CD4-positive, alpha-beta memory T cell (primary cell): ENCODE results near the gene FAM217B. TPM values are rescaled to one million over a fixed set of nuclear protein-coding genes. Genes with fewer than 3 reads are reported as not detected.
A peak's percentile ranks its signal among the peaks of the same experiment; 100 is the strongest.

Source experiments
- CTCF ChIA-PET: fragments of 350-600 bp; sonication (Branson Sonifier 250); formaldehyde crosslinking; loops from one replicate; lab custom pipeline; 2021; ENCODE audit warnings: inconsistent platforms; ENCODE audit not compliant: partially characterized antibody; lab: Charles Lee
- POLR2A ChIA-PET: fragments of 350-600 bp; sonication (Branson Sonifier 250); formaldehyde crosslinking; loops from one replicate; lab custom pipeline; 2021; ENCODE audit not compliant: partially characterized antibody; lab: Charles Lee
- DNase-seq, 5 donors: peaks; one replicate each; pipeline versions ENCODE4 v3.0.0 to v3.0.0-alpha.2; 2020 to 2022; ENCODE audit warnings: mixed read lengths in 1 of 5
- H3K27ac ChIP-seq: one replicate; pipeline ENCODE4 v1.7.0; 2013; ENCODE audit warnings: low read depth, low read length
- H3K27me3 ChIP-seq: 2 replicates; pipeline ENCODE4 v1.7.0; 2013; ENCODE audit warnings: mild to moderate bottlenecking, low read length, moderate library complexity; ENCODE audit not compliant: insufficient read depth
- H3K36me3 ChIP-seq: 2 replicates; pipeline ENCODE4 v1.7.0; 2013; ENCODE audit warnings: mild to moderate bottlenecking, low read length, moderate library complexity; ENCODE audit not compliant: insufficient read depth
- H3K4me1 ChIP-seq: 2 replicates; pipeline ENCODE4 v1.7.0; 2013; ENCODE audit warnings: mild to moderate bottlenecking, low read length, moderate library complexity; ENCODE audit not compliant: insufficient read depth
- H3K4me3 ChIP-seq, 2 donors: one replicate each; pipeline ENCODE4 v1.7.0; 2013; ENCODE audit warnings: low read length in 2 of 2, mild to moderate bottlenecking in 1 of 2
- H3K9me3 ChIP-seq, 2 donors: one replicate each; pipeline ENCODE4 v1.7.0; 2013; ENCODE audit warnings: low read length in 2 of 2, control low read depth in 1 of 2; ENCODE audit not compliant: control insufficient read depth in 1 of 2
- H3K27ac Mint-ChIP-seq, 7 donors: one replicate each; pipeline ENCODE4 v1.8.0; 2020 to 2021; ENCODE audit warnings: mixed read lengths in 7 of 7, mild to moderate bottlenecking in 6 of 7, inconsistent platforms in 3 of 7, moderate library complexity in 3 of 7
- H3K27me3 Mint-ChIP-seq, 2 donors: one replicate each; pipeline ENCODE4 v1.8.0; 2020 to 2021; ENCODE audit warnings: mixed read lengths in 2 of 2
- H3K36me3 Mint-ChIP-seq, 2 donors: one replicate each; pipeline ENCODE4 v1.8.0; 2020 to 2021; ENCODE audit warnings: mixed read lengths in 2 of 2, inconsistent platforms in 1 of 2, mild to moderate bottlenecking in 1 of 2
- H3K4me1 Mint-ChIP-seq, 4 donors: one replicate each; pipeline ENCODE4 v1.8.0; 2020 to 2021; ENCODE audit warnings: mixed read lengths in 4 of 4, mild to moderate bottlenecking in 1 of 4
- H3K4me3 Mint-ChIP-seq, 8 donors: one replicate each; pipeline ENCODE4 v1.8.0; 2020 to 2021; ENCODE audit warnings: mixed read lengths in 8 of 8, mild to moderate bottlenecking in 7 of 8, moderate library complexity in 6 of 8, inconsistent platforms in 3 of 8
- H3K9me3 Mint-ChIP-seq, 8 donors: one replicate each; pipeline ENCODE4 v1.8.0; 2020 to 2021; ENCODE audit warnings: mixed read lengths in 8 of 8, mild to moderate bottlenecking in 5 of 8, inconsistent platforms in 3 of 8, moderate library complexity in 1 of 8
- intact Hi-C: fragments of 100-400 bp; cut with micrococcal nuclease; formaldehyde crosslinking; loops from one replicate; pipeline ENCODE4 v1.15.1; 2023
- polyA plus RNA-seq, 2 donors: library from polyadenylated mRNA; unstranded; fragments of 300-500 nt; fragmentation: Illumina TruSeq; gene quantifications; one replicate each; pipeline ENCODE4 v1.2.3, GENCODE V29; 2021
- total RNA-seq, 2 experiments: library from RNA; stranded (reverse); gene quantifications; one replicate each; pipeline ENCODE4 v1.2.3, GENCODE V29; 2021

The FAM217B gene
- total and polyA plus RNA-seq, 4 experiments from 2014 or later = 13.4 to 44.1 (median 34.3) TPM

DNA sequence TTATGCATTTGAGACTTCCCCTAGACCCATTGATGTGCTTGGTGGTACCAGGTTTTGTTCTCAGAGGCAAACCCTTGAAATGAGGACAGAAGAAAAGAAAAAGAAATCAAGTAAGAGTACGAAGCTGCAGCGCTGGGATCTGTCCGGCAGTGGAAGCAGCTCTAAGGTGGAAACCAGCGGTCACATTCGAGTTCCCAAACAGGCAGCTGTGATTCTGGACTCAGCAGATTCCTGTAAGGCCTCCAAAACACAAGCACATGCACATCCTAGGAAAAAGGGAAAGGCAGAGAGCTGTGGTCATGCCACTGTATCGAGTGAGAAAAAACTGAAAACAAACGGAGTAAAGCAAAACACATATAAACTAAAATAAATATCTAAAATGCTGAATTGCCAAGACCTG, 4.5 kb downstream of the FAM217B start:
- no peak overlapping the region for H3K4me3 ChIP-seq
- DNase-seq = no peak
- peak overlapping the region in 6 of 7 donors; percentile 11 to 77 (median 46) for H3K27ac Mint-ChIP-seq
- no peak overlapping the region for H3K4me3 Mint-ChIP-seq
- H3K4me1 Mint-ChIP-seq = peaks cover 22 to 42% (median 28%) of the 10 kb centered on the region in 4 donors
- no peaks in the 10 kb centered on the region for H3K9me3 Mint-ChIP-seq
- POLR2A ChIA-PET = interaction anchor here (2.2 kb wide), 1 partner anchor 11 kb away, joined by 6 read pairs; the partner anchor contains the start of gene SYCP2
- peaks cover 31% of the 10 kb centered on the region for H3K4me1 ChIP-seq
- no peaks in the 10 kb centered on the region for H3K27me3 ChIP-seq
- H3K9me3 ChIP-seq = no peaks in the 10 kb centered on the region
- intact Hi-C loops = loop anchor here (5.0 kb wide), 1 partner anchor 1943 kb away; no protein-coding TSS in a partner anchor
- no peaks in the 10 kb centered on the region for H3K27me3 Mint-ChIP-seq
- CTCF ChIA-PET = interaction anchor here (1.0 to 10.7 kb wide), 2 partner anchors 10 to 113 kb away, joined by 4 to 120 read pairs; partner anchors contain the start of gene SYCP2
- H3K36me3 ChIP-seq = peaks cover 26% of the 10 kb centered on the region
- peaks cover 21 to 48% of the 10 kb centered on the region in 2 donors for H3K36me3 Mint-ChIP-seq
- no peak overlapping the region for H3K27ac ChIP-seq

GRCh38 chr20:59945175-59945574, 5.0 kb downstream of the FAM217B start:
- H3K27me3 Mint-ChIP-seq = no peaks in the 10 kb centered on the region
- intact Hi-C loops = loop anchor here (5.0 kb wide), 1 partner anchor 1942 kb away; no protein-coding TSS in a partner anchor
- H3K9me3 Mint-ChIP-seq = no peaks in the 10 kb centered on the region
- peaks cover 22 to 42% (median 28%) of the 10 kb centered on the region in 4 donors for H3K4me1 Mint-ChIP-seq
- no peaks in the 10 kb centered on the region for H3K27me3 ChIP-seq
- POLR2A ChIA-PET = interaction anchor here (2.2 kb wide), 1 partner anchor 11 kb away, joined by 6 read pairs; the partner anchor contains the start of gene SYCP2
- H3K27ac ChIP-seq = no peak overlapping the region
- no peak overlapping the region for H3K4me3 Mint-ChIP-seq
- peaks cover 21 to 45% of the 10 kb centered on the region in 2 donors for H3K36me3 Mint-ChIP-seq
- CTCF ChIA-PET = interaction anchor here (10.7 kb wide), 1 partner anchor 10 kb away, joined by 120 read pairs; the partner anchor contains the start of gene SYCP2
- H3K4me1 ChIP-seq = peaks cover 31% of the 10 kb centered on the region
- peaks cover 26% of the 10 kb centered on the region for H3K36me3 ChIP-seq
- no peak for DNase-seq
- peak overlapping the region in 1 of 7 donors; percentile 68 for H3K27ac Mint-ChIP-seq
- H3K4me3 ChIP-seq = no peak overlapping the region
- no peaks in the 10 kb centered on the region for H3K9me3 ChIP-seq

- ChIA-PET CTCF (interaction anchor here (1.1 to 10.7 kb wide), 3 partner anchors 11 to 1076 kb away, joined by 3 to 120 read pairs (median 40); partner anchors contain the start of gene SYCP2), POLR2A (interaction anchor here (1.2 kb wide), 1 partner anchor 110 kb away, joined by 3 read pairs; no protein-coding TSS in a partner anchor)
- peaks cover 21 to 41% of the 10 kb centered on the region in 2 donors for H3K36me3 Mint-ChIP-seq
- H3K27me3 ChIP-seq = no peaks in the 10 kb centered on the region
- intact Hi-C loops = loop anchor here (5.0 kb wide), 1 partner anchor 1942 kb away; no protein-coding TSS in a partner anchor
- H3K4me1 ChIP-seq = peaks cover 31% of the 10 kb centered on the region
- no peak overlapping the region for H3K27ac ChIP-seq
- H3K4me3 ChIP-seq = no peak overlapping the region
- peak overlapping the region in 3 of 7 donors; percentile 0 to 68 (median 23) for H3K27ac Mint-ChIP-seq
- no peaks in the 10 kb centered on the region for H3K9me3 Mint-ChIP-seq
- H3K4me3 Mint-ChIP-seq = no peak overlapping the region
- no peak for DNase-seq
- no peaks in the 10 kb centered on the region for H3K9me3 ChIP-seq
- peaks cover 22 to 38% (median 26%) of the 10 kb centered on the region in 4 donors for H3K4me1 Mint-ChIP-seq
- no peaks in the 10 kb centered on the region for H3K27me3 Mint-ChIP-seq
- H3K36me3 ChIP-seq = peaks cover 26% of the 10 kb centered on the region
Measured at GRCh38 chr20:59945731-59946130, 5.5 kb downstream of the FAM217B start.

DNA sequence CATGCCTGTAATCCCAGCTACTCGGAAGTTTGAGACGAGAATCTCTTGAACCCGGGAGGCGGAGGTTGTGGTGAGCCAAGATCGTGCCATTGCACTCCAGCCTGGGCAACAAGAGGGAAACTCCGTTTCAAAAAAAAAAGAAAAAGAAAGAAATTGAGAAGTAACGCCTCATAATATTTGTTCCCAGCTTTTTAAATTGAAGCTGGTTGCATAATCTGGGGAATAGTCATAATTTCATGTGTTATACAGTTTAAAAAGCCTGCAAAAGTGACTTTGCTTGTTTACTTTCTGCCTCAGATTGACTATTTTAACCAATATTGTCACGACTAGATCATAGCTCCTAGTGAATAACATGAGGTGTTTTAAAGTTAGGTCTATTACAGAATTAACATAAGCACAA, 7.2 kb downstream of the FAM217B start:
- peaks cover 21 to 34% of the 10 kb centered on the region in 2 donors for H3K36me3 Mint-ChIP-seq
- no peak overlapping the region for H3K4me3 Mint-ChIP-seq
- ChIA-PET POLR2A (interaction anchor here (5.5 kb wide), 1 partner anchor 7 kb away, joined by 39 read pairs; the partner anchor contains the start of genes FAM217B and PPP1R3D), CTCF (interaction anchor here (5.6 to 10.7 kb wide), 2 partner anchors 13 to 317 kb away, joined by 40 to 120 read pairs; partner anchors contain the start of gene SYCP2)
- H3K27me3 Mint-ChIP-seq = no peaks in the 10 kb centered on the region
- Histone ChIP-seq H3K9me3 (no peaks in the 10 kb centered on the region), H3K36me3 (peaks cover 26% of the 10 kb centered on the region), H3K27me3 (no peaks in the 10 kb centered on the region), H3K27ac (no peak overlapping the region), H3K4me3 (no peak overlapping the region), H3K4me1 (peaks cover 15% of the 10 kb centered on the region)
- peaks cover 11 to 25% (median 12%) of the 10 kb centered on the region in 4 donors for H3K4me1 Mint-ChIP-seq
- no peaks in the 10 kb centered on the region for H3K9me3 Mint-ChIP-seq
- intact Hi-C loops = loop anchor here (5.0 kb wide), 1 partner anchor 1940 kb away; no protein-coding TSS in a partner anchor
- no peak overlapping the region for H3K27ac Mint-ChIP-seq
- DNase-seq = no peak

DNA sequence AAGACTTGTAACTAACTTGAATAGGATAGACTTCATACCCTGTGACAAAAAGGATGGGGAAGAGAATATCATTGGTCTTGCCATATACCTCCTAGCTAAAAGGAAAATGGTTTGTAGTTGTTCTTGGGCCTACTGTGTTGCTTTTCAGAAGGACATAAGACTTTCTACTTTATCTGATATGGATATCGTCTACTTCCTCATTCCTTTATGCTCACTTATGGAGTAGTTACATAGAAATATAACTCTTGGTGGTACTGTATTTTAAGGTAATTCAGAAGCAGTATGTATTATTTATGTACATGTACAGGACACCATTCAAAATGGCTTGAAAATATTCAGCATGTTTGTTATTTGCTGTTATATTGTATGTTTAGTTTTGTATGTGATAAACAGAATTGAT, 8.0 kb downstream of the FAM217B start:
- no peaks in the 10 kb centered on the region for H3K27me3 ChIP-seq
- Mint-ChIP-seq H3K27me3 (no peaks in the 10 kb centered on the region), H3K9me3 (no peaks in the 10 kb centered on the region), H3K36me3 (peaks cover 15 to 30% of the 10 kb centered on the region in 2 donors), H3K4me1 (peaks cover 11 to 25% (median 12%) of the 10 kb centered on the region in 4 donors), H3K27ac (peak overlapping the region in 6 of 7 donors; percentile 82 to 97 (median 92)), H3K4me3 (no peak overlapping the region)
- no peak for DNase-seq
- H3K9me3 ChIP-seq = no peaks in the 10 kb centered on the region
- ChIA-PET POLR2A (interaction anchor here (5.5 kb wide), 1 partner anchor 8 kb away, joined by 39 read pairs; the partner anchor contains the start of genes FAM217B and PPP1R3D), CTCF (interaction anchor here (0.7 to 10.7 kb wide), 7 partner anchors 8 to 1939 kb away, joined by 3 to 120 read pairs (median 12); partner anchors contain the start of genes FAM217B, PPP1R3D and SYCP2)
- intact Hi-C loops = loop anchor here (2.0 to 5.0 kb wide), 4 partner anchors 13 to 1939 kb away; no protein-coding TSS in a partner anchor
- H3K4me1 ChIP-seq = peaks cover 10% of the 10 kb centered on the region
- peaks cover 21% of the 10 kb centered on the region for H3K36me3 ChIP-seq
- no peak overlapping the region for H3K4me3 ChIP-seq
- peak overlapping the region; percentile 36 for H3K27ac ChIP-seq

DNA sequence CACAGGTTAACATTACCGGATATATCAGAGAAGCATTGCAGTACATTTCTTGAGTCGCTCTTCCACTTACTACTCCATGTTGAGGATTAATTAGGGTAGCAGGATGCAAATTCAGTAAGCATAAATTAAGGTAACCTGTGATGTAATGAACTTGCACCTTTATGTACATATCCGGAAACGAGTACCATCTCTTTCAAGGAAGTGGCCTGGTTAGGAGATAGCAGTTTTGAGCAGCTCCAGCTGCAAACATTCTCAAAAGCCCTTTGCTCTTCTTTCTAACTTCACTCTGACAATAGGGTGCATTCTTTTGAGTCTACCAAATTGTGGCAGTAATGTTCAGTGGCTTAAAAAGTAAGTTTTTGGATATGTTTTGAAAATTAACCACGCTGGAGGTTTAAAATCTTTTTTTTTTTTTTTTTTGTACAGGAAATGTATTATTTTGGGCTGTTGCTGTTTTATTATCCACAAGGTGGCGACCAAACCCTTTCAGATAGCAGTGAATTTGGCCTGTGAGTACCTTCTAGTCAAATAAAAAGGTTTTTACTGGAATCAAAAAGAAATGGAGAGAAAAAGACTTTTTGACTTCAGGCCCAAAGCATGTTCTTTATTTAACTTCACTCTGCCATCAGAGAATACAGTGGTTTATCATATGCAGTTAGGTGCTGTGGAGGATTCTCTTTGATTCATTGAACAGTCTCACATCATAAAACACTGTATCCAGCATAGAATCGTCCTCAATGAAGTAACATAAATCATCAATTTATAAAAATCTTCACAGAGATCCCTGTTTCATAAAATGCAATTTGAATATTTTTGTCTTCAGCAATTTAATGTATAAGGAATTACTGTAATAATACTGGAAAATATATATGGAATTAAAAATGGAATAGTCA, 8.9 kb downstream of the FAM217B start:
- no peaks in the 10 kb centered on the region for H3K9me3 Mint-ChIP-seq
- H3K27ac Mint-ChIP-seq = peak overlapping the region; percentile 82 to 97 (median 91)
- H3K36me3 Mint-ChIP-seq = peaks cover 13 to 25% of the 10 kb centered on the region in 2 donors
- Histone ChIP-seq H3K27ac (peak overlapping the region; percentile 36), H3K4me1 (peaks cover 10% of the 10 kb centered on the region), H3K9me3 (no peaks in the 10 kb centered on the region), H3K27me3 (no peaks in the 10 kb centered on the region), H3K36me3 (peaks cover 14% of the 10 kb centered on the region), H3K4me3 (no peak overlapping the region)
- CTCF ChIA-PET = interaction anchor here (0.7 to 10.7 kb wide), 13 partner anchors 9 to 1938 kb away, joined by 3 to 120 read pairs (median 4); partner anchors contain the start of genes CDH26, FAM217B, PPP1R3D and SYCP2
- POLR2A ChIA-PET = interaction anchor here (5.5 kb wide), 1 partner anchor 9 kb away, joined by 39 read pairs; the partner anchor contains the start of genes FAM217B and PPP1R3D
- H3K4me1 Mint-ChIP-seq = peaks cover 11 to 25% (median 12%) of the 10 kb centered on the region in 4 donors
- DNase-seq = peak; percentile 62 to 71 (median 69)
- peak overlapping the region; percentile 40 to 78 (median 72) for H3K4me3 Mint-ChIP-seq
- H3K27me3 Mint-ChIP-seq = no peaks in the 10 kb centered on the region
- intact Hi-C loops = loop anchor here (1.0 to 5.0 kb wide), 5 partner anchors 9 to 1938 kb away; partner anchors contain the start of genes FAM217B and PPP1R3D
